ENCODE data around the gene ITGA1. TPM values are rescaled to one million over a fixed set of nuclear protein-coding genes. Genes with fewer than 3 reads are reported as not detected.
A peak's percentile ranks its signal among the peaks of the same experiment; 100 is the strongest.

The ITGA1 gene
- total and polyA plus RNA-seq, 2 of the 13 experiments (the other 11 are each of a cell fraction or from before 2014, with no cell fraction given) = 23.1 to 28.6 TPM

DNA sequence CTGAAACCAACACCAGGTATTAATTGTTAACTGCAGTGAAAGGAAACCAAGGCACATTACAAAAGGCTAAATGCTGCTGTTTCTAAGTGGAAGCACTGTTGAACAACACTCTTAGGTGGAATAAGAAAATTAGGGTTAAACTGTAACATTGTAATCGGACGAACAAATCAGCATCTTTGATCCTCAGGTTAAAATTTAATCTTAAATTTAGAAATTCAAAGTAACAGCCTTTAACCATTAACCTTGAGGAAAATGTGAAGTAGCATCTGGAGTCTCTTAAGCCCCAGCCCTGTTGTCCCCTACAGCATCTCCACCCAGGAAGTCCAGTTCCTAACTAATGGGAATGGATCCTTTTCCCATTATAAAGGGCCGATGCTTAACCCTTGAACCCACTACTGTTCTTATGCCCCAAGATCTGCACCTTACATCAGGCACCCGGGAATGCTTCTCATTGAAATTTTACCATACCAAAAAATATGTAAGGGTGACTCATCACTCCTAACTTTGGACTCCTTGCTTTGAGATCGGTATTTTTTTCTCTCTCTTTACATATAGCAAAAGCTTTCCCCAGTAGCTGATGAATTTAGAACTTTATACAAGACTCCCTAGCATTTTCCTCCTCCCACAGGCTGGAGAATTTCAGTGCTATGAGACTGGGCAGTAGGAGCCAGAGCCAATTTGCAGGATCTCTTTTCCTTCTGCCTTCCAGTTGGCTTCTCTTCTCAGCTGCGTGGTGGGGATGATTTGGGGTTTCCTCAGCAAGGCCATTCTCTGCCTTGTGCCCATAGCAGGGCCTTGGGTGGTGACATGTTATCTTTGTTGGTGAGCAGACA lies 169.4 kb downstream of the ITGA1 start (continued):
- TF ChIP-seq SOX6 (IDR thresholded peaks at IDR 0.05) (no peak), SOX6 (CRISPR knock-in tag; IDR thresholded peaks at IDR 0.05) (peak; percentile 78), NFKB2 (CRISPR knock-in tag; IDR thresholded peaks at IDR 0.05; ENCODE audit: borderline replicate concordance) (no peak), ZSCAN31 (CRISPR knock-in tag; IDR thresholded peaks at IDR 0.05; ENCODE audit: low read depth) (no peak), MBNL3 (CRISPR knock-in tag; conservative IDR thresholded peaks at IDR 0.05) (no peak), ZNF232 (CRISPR knock-in tag; IDR thresholded peaks at IDR 0.05; ENCODE audit: borderline replicate concordance) (0 out of 2 replicates have a peak, but pooled peaks have one; percentile 59), ZNF354B (CRISPR knock-in tag; IDR thresholded peaks at IDR 0.05) (no peak), POLR2AphosphoS2 (IDR thresholded peaks at IDR 0.05; ENCODE audit: low read depth, low read length) (no peak), ZBTB38 (CRISPR knock-in tag; IDR thresholded peaks at IDR 0.05) (no peak), ARNT (IDR thresholded peaks at IDR 0.05) (no peak), ZSCAN22 (CRISPR knock-in tag; IDR thresholded peaks at IDR 0.05) (peak; percentile 68; the same call in 1 of the 2 replicates), NFIB (CRISPR knock-in tag; IDR thresholded peaks at IDR 0.05; ENCODE audit: borderline replicate concordance) (no peak), TBX3 (IDR thresholded peaks at IDR 0.05; ENCODE audit: borderline replicate concordance) (no peak), SAFB2 (CRISPR knock-in tag; IDR thresholded peaks at IDR 0.05; ENCODE audit: borderline replicate concordance, low read depth) (no peak), YY1 (IDR thresholded peaks at IDR 0.05; ENCODE audit: insufficient read depth, insufficient replicate concordance, low read depth, low read length) (no peak)
- TF ChIP-seq, protein P1, sequence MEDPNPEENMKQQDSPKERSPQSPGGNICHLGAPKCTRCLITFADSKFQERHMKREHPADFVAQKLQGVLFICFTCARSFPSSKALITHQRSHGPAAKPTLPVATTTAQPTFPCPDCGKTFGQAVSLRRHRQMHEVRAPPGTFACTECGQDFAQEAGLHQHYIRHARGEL (CRISPR knock-in tag; IDR thresholded peaks at IDR 0.05) = no peak
- TF ChIP-seq, protein P2, sequence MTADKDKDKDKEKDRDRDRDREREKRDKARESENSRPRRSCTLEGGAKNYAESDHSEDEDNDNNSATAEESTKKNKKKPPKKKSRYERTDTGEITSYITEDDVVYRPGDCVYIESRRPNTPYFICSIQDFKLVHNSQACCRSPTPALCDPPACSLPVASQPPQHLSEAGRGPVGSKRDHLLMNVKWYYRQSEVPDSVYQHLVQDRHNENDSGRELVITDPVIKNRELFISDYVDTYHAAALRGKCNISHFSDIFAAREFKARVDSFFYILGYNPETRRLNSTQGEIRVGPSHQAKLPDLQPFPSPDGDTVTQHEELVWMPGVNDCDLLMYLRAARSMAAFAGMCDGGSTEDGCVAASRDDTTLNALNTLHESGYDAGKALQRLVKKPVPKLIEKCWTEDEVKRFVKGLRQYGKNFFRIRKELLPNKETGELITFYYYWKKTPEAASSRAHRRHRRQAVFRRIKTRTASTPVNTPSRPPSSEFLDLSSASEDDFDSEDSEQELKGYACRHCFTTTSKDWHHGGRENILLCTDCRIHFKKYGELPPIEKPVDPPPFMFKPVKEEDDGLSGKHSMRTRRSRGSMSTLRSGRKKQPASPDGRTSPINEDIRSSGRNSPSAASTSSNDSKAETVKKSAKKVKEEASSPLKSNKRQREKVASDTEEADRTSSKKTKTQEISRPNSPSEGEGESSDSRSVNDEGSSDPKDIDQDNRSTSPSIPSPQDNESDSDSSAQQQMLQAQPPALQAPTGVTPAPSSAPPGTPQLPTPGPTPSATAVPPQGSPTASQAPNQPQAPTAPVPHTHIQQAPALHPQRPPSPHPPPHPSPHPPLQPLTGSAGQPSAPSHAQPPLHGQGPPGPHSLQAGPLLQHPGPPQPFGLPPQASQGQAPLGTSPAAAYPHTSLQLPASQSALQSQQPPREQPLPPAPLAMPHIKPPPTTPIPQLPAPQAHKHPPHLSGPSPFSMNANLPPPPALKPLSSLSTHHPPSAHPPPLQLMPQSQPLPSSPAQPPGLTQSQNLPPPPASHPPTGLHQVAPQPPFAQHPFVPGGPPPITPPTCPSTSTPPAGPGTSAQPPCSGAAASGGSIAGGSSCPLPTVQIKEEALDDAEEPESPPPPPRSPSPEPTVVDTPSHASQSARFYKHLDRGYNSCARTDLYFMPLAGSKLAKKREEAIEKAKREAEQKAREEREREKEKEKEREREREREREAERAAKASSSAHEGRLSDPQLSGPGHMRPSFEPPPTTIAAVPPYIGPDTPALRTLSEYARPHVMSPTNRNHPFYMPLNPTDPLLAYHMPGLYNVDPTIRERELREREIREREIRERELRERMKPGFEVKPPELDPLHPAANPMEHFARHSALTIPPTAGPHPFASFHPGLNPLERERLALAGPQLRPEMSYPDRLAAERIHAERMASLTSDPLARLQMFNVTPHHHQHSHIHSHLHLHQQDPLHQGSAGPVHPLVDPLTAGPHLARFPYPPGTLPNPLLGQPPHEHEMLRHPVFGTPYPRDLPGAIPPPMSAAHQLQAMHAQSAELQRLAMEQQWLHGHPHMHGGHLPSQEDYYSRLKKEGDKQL (CRISPR knock-in tag; IDR thresholded peaks at IDR 0.05; ENCODE audit: low read depth) = 0 out of 2 replicates have a peak, but pooled peaks have one; percentile 18
- TF ChIP-seq, protein P3, sequence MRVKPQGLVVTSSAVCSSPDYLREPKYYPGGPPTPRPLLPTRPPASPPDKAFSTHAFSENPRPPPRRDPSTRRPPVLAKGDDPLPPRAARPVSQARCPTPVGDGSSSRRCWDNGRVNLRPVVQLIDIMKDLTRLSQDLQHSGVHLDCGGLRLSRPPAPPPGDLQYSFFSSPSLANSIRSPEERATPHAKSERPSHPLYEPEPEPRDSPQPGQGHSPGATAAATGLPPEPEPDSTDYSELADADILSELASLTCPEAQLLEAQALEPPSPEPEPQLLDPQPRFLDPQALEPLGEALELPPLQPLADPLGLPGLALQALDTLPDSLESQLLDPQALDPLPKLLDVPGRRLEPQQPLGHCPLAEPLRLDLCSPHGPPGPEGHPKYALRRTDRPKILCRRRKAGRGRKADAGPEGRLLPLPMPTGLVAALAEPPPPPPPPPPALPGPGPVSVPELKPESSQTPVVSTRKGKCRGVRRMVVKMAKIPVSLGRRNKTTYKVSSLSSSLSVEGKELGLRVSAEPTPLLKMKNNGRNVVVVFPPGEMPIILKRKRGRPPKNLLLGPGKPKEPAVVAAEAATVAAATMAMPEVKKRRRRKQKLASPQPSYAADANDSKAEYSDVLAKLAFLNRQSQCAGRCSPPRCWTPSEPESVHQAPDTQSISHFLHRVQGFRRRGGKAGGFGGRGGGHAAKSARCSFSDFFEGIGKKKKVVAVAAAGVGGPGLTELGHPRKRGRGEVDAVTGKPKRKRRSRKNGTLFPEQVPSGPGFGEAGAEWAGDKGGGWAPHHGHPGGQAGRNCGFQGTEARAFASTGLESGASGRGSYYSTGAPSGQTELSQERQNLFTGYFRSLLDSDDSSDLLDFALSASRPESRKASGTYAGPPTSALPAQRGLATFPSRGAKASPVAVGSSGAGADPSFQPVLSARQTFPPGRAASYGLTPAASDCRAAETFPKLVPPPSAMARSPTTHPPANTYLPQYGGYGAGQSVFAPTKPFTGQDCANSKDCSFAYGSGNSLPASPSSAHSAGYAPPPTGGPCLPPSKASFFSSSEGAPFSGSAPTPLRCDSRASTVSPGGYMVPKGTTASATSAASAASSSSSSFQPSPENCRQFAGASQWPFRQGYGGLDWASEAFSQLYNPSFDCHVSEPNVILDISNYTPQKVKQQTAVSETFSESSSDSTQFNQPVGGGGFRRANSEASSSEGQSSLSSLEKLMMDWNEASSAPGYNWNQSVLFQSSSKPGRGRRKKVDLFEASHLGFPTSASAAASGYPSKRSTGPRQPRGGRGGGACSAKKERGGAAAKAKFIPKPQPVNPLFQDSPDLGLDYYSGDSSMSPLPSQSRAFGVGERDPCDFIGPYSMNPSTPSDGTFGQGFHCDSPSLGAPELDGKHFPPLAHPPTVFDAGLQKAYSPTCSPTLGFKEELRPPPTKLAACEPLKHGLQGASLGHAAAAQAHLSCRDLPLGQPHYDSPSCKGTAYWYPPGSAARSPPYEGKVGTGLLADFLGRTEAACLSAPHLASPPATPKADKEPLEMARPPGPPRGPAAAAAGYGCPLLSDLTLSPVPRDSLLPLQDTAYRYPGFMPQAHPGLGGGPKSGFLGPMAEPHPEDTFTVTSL (CRISPR knock-in tag; IDR thresholded peaks at IDR 0.05; ENCODE audit: borderline replicate concordance) = peak; percentile 64; the same call in 1 of the 2 replicates

All from HepG2 (cell line).